Measurements from ENCODE around the gene DDX25.

GRCh38 chr11:125958872-125959400 is 54.6 kb downstream of the DDX25 start:
- no peak for TF ChIP-seq POLR2AphosphoS5 (IDR thresholded peaks at IDR 0.05)
- no peak for TF ChIP-seq POLR2A (IDR thresholded peaks at IDR 0.05)
- TF ChIP-seq CTCF (IDR thresholded peaks at IDR 0.05), result no peak
